Body of pancreas (tissue), 4 donors: ENCODE measurements around the gene ZNF513.

Experiments
- CTCF ChIP-seq, 7 experiments: fragments of 450-650 bp in 4 of 7; fragments of 200-600 bp in 3 of 7; sonication (generic) in 3 of 7; IDR thresholded peaks; one replicate each; pipeline ENCODE4 v1.5.1; 2016 to 2019; ENCODE audit warnings: antibody characterized with exemption in 7 of 7
- POLR2A ChIP-seq, 3 donors: fragments of 450-650 bp; IDR thresholded peaks; one replicate each; pipeline ENCODE4 v1.6.1; 2016; ENCODE audit warnings: antibody characterized with exemption in 3 of 3, mild to moderate bottlenecking in 2 of 3

- no peak for TF ChIP-seq CTCF (IDR thresholded peaks at IDR 0.05)
- no peak for TF ChIP-seq POLR2A (IDR thresholded peaks at IDR 0.05)
These were observed 41.2 kb upstream of the ZNF513 start for GRCh38 chr2:27421660-27422250.
